ENCODE data around the gene TP53AIP1.

TP53AIP1 gene

GRCh38 chr11:128926437-128927107 is 16.1 kb downstream of the TP53AIP1 start:
- TF ChIP-seq, protein P1, sequence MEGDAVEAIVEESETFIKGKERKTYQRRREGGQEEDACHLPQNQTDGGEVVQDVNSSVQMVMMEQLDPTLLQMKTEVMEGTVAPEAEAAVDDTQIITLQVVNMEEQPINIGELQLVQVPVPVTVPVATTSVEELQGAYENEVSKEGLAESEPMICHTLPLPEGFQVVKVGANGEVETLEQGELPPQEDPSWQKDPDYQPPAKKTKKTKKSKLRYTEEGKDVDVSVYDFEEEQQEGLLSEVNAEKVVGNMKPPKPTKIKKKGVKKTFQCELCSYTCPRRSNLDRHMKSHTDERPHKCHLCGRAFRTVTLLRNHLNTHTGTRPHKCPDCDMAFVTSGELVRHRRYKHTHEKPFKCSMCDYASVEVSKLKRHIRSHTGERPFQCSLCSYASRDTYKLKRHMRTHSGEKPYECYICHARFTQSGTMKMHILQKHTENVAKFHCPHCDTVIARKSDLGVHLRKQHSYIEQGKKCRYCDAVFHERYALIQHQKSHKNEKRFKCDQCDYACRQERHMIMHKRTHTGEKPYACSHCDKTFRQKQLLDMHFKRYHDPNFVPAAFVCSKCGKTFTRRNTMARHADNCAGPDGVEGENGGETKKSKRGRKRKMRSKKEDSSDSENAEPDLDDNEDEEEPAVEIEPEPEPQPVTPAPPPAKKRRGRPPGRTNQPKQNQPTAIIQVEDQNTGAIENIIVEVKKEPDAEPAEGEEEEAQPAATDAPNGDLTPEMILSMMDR (IDR thresholded peaks at IDR 0.05; ENCODE audit: insufficient read depth, low read length, poor library complexity, severe bottlenecking) = no peak
- Histone ChIP-seq H3K27me3 (replicated peaks; ENCODE audit: control insufficient read depth, insufficient read depth, low read length) (no peaks in the 10 kb centered on the region), H3K36me3 (ENCODE audit: control insufficient read depth, insufficient read depth, low read length) (no peaks in the 10 kb centered on the region), H3K4me3 (replicated peaks; ENCODE audit: low read depth, low read length) (no peak overlapping the region)
- no peak for DNase-seq (ENCODE audit: extremely low read depth, insufficient read length)

DNA sequence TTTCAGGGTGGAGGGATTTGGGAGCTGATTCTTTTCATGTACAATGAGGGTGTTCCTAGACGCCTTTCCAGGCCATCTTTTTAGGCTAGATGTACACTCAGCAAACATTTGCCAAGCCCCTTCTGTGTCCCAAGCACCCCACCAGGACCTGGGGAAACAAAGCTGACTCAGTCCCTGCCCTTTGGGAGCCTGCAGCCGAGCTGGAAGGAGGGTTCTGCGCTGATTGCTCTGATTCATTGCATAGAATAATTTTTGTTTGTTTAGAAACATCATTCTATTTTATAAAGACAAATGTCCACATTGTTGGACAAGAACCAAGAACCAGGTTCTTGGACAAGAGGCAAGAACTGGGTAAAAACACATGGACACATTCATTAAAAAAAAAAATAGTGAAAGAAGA is 16.7 kb downstream of the TP53AIP1 start:
- DNase-seq (ENCODE audit: extremely low read depth, insufficient read length) = no peak
- Histone ChIP-seq H3K27me3 (replicated peaks; ENCODE audit: control insufficient read depth, insufficient read depth, low read length) (no peaks in the 10 kb centered on the region), H3K36me3 (ENCODE audit: control insufficient read depth, insufficient read depth, low read length) (no peaks in the 10 kb centered on the region), H3K4me3 (replicated peaks; ENCODE audit: low read depth, low read length) (no peak overlapping the region)
- TF ChIP-seq, protein P1 (IDR thresholded peaks at IDR 0.05; ENCODE audit: insufficient read depth, low read length, poor library complexity, severe bottlenecking) = no peak

- DNase-seq (ENCODE audit: extremely low read depth, insufficient read length) = no peak
- TF ChIP-seq, protein P1 (IDR thresholded peaks at IDR 0.05; ENCODE audit: insufficient read depth, low read length, poor library complexity, severe bottlenecking) = no peak
- no peaks in the 10 kb centered on the region for H3K27me3 ChIP-seq (replicated peaks; ENCODE audit: control insufficient read depth, insufficient read depth, low read length)
- no peaks in the 10 kb centered on the region for H3K36me3 ChIP-seq (ENCODE audit: control insufficient read depth, insufficient read depth, low read length)
- H3K4me3 ChIP-seq (replicated peaks; ENCODE audit: low read depth, low read length) = no peak overlapping the region
These were observed 17.4 kb downstream of the TP53AIP1 start for GRCh38 chr11:128925250-128925600.

DNA sequence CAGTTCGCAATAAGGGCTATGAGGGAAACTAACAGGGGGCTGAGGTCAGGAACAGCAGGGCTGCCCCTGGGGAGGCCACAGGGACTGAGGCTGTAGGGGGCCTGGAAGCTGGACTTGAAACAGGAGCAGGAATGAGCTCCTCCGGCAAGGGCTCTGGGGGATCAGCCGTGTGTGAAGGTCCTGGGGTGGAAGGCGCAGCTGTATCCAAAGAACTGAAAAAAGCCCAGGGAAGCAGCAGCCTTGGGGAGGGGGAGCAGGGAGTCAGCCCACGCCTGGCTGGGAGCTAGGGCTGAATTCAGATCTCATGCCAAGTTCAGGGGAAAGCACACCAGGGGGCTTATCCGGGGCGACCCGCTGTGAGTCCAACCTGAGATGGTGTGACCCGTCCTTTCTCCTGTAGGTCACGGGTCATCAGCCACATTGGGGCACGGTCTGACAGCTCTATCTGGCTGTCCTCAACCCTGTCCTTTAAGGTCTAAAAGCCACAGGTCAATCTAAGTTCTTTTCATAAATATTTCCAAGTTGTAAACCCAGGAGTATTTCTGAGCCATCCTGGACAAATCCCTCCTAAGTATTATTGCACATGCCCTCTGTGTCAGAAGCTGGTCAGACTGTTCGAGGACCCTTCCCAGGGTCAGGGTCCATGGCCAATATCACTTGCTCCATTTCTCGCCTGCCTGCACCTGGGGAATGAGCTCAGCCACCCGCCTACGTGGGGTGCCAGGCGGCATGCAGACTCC is 18.0 kb downstream of the TP53AIP1 start:
- Histone ChIP-seq H3K27me3 (replicated peaks; ENCODE audit: control insufficient read depth, insufficient read depth, low read length) (no peaks in the 10 kb centered on the region), H3K36me3 (ENCODE audit: control insufficient read depth, insufficient read depth, low read length) (no peaks in the 10 kb centered on the region), H3K4me3 (replicated peaks; ENCODE audit: low read depth, low read length) (no peak overlapping the region)
- TF ChIP-seq, protein P1 (IDR thresholded peaks at IDR 0.05; ENCODE audit: insufficient read depth, low read length, poor library complexity, severe bottlenecking) = no peak
- DNase-seq (ENCODE audit: extremely low read depth, insufficient read length) = no peak

DNA sequence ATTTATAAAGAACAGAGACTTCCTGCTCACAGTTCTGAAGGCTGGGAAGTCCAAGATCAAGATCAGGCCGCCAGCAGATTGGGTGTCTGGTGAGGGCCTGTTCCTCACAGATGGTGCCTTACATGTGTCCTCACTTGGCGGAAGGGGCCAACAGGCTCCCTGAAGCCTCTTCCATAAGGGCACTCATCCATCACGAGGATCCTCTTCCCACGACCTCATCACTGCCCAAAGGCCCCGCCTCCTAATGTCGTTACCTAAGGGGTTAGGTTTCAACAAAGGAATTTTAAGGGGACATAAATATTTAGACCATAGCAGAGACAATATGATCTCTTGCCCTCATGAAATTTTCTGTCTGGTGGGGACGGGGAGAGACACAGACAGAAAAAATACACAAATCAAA is 18.6 kb downstream of the TP53AIP1 start:
- no peaks in the 10 kb centered on the region for H3K27me3 ChIP-seq (replicated peaks; ENCODE audit: control insufficient read depth, insufficient read depth, low read length)

More for the DNA sequence above, 18.6 kb downstream of the TP53AIP1 start:
- H3K36me3 ChIP-seq (ENCODE audit: control insufficient read depth, insufficient read depth, low read length) = no peaks in the 10 kb centered on the region
- no peak for DNase-seq (ENCODE audit: extremely low read depth, insufficient read length)
- no peak overlapping the region for H3K4me3 ChIP-seq (replicated peaks; ENCODE audit: low read depth, low read length)
- TF ChIP-seq, protein P1 (IDR thresholded peaks at IDR 0.05; ENCODE audit: insufficient read depth, low read length, poor library complexity, severe bottlenecking) = no peak
